Measurements from ENCODE around the gene MTREX.

MTREX gene

DNA sequence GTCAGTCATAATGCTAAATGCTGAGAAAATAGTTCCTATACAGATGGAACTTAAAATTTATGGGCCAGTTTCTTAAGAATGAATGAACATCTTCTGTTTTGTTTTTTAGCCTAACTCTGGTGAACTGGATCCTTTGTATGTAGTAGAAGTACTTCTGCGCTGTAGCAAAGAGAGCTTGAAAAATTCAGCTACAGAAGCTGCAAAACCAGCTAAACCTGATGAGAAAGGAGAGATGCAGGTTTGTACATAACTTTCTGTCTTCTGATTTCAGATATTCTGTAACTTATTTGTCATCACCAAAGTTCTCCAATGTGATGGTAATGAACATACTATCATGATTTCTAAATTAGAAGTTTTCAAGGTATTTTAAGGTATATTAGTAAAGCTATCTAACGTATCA, 80.1 kb downstream of the MTREX start:
- TF ChIP-seq, protein P1, sequence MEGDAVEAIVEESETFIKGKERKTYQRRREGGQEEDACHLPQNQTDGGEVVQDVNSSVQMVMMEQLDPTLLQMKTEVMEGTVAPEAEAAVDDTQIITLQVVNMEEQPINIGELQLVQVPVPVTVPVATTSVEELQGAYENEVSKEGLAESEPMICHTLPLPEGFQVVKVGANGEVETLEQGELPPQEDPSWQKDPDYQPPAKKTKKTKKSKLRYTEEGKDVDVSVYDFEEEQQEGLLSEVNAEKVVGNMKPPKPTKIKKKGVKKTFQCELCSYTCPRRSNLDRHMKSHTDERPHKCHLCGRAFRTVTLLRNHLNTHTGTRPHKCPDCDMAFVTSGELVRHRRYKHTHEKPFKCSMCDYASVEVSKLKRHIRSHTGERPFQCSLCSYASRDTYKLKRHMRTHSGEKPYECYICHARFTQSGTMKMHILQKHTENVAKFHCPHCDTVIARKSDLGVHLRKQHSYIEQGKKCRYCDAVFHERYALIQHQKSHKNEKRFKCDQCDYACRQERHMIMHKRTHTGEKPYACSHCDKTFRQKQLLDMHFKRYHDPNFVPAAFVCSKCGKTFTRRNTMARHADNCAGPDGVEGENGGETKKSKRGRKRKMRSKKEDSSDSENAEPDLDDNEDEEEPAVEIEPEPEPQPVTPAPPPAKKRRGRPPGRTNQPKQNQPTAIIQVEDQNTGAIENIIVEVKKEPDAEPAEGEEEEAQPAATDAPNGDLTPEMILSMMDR (IDR thresholded peaks at IDR 0.05; ENCODE audit: insufficient read depth, low read length, missing control alignments): no peak
- DNase-seq (ENCODE audit: low read depth, low spot score): no peak
- H3K4me3 ChIP-seq (ENCODE audit: low read depth, low read length): no peak overlapping the region
- CTCF ChIA-PET: interaction anchor here (0.7 to 0.8 kb wide), 2 partner anchors 146 to 304 kb away, joined by 3 read pairs; no protein-coding TSS in a partner anchor
- POLR2A ChIA-PET: no interaction called here

DNA sequence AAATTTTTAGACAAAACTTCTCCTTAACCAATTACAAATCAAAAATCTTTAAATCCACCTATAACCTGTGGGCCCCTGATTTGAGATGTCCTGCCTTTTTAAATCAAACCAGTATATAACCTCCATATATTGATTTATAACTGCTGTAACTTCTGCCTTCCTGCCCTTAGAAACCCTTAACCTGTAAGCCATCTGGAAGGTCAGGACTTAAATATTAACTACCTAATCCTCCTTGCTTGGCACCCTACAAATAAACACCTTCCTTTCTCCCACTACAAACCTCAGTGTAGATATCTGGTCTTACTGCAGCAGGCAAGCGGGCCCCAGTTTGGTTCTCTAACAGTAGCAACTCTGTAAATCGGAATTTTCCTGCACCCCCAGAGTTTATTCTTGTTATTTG, 83.9 kb downstream of the MTREX start:
- TF ChIP-seq, protein P1 (IDR thresholded peaks at IDR 0.05; ENCODE audit: insufficient read depth, low read length, missing control alignments): no peak
- DNase-seq (ENCODE audit: low read depth, low spot score): no peak
- CTCF ChIA-PET: interaction anchor here (3.1 kb wide), 1 partner anchor 15 kb away, joined by 16 read pairs; no protein-coding TSS in a partner anchor

DNA sequence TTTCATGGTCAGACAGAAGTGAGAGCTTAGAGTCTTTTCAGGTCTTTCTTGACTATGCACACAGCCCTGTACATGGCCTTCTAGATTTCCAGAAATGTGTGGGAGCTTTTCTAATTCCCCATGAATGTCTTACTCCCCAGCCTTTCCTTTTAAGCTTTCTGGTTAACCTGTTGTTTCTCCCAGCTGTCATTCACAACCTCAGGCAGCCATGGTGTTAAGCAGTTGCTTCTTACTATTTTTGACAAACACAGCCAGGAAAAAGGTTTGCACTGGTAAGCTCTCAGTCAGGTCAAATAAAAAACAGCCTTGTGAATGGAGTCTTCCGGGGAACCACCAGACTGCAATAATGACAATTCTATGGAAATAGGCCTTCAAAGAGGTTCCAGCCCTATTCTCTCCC, 84.9 kb downstream of the MTREX start:
- no peak overlapping the region for H3K4me3 ChIP-seq (ENCODE audit: low read depth, low read length)
- POLR2A ChIA-PET: no interaction called here
- CTCF ChIA-PET: interaction anchor here (0.7 to 3.1 kb wide), 3 partner anchors 12 to 299 kb away, joined by 3 to 16 read pairs (median 4); no protein-coding TSS in a partner anchor
- no peak for DNase-seq (ENCODE audit: low read depth, low spot score)
- TF ChIP-seq, protein P1 (IDR thresholded peaks at IDR 0.05; ENCODE audit: insufficient read depth, low read length, missing control alignments): no peak

More for the DNA sequence above, 83.9 kb downstream of the MTREX start:
- POLR2A ChIA-PET: no interaction called here
- H3K4me3 ChIP-seq (ENCODE audit: low read depth, low read length): no peak overlapping the region

DNA sequence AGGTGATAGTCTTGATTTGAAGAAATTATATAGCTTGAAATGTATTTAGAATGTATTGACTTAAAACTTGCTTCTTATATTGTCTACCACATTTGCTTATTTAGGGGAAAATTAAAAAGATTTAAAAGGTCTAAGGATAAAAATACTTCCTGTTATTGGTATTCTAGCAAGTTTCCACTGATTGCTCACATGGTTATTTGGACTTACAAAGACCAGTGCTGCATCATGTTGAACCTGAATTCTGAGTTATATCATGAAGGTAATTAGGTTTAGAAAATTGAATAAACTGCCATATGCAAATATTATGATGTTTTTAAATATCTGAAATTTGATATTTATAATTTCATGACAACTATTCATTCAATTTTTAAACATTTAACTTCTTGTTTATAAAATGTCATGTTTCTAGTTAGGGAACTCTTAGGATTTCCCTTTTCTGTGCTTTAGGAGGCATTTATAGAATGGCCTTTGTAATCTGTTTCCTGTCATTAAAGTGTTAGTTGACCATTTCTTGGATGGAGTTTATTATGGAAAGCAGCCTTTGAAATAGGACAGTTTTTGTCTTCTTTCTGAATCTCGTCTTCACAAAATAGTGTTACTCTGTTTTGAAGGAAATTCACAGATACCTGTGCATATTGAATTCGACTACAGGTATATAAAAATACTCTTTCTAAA, 85.8 kb downstream of the MTREX start:
- ChIA-PET CTCF (interaction anchor here (1.5 to 3.1 kb wide), 2 partner anchors 11 to 13 kb away, joined by 4 to 16 read pairs; no protein-coding TSS in a partner anchor), POLR2A (no interaction called here)
- no peak overlapping the region for H3K4me3 ChIP-seq (ENCODE audit: low read depth, low read length)
- DNase-seq (ENCODE audit: low read depth, low spot score): no peak
- TF ChIP-seq, protein P1 (IDR thresholded peaks at IDR 0.05; ENCODE audit: insufficient read depth, low read length, missing control alignments): no peak

DNA sequence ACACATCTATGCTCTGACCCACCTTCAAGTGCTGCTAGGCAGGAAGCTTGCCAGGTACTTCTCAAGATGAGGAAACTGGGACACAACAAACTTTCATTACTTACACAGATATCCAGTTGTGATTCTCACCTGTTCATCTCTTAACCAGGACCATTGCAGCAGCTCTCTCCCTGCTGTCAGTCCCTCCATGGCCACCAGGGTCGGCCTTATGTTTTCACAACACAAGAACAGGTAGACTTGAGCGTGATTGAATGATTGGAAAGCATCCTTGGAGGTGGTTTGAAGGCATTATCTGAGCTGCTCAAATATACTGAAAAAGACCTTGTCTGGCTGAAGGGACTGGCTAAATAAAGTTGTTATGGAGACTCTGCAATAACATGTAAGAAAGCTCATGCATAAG, 94.4 kb downstream of the MTREX start:
- CTCF ChIA-PET: interaction anchor here (0.5 to 5.6 kb wide), 4 partner anchors 11 to 290 kb away, joined by 3 to 74 read pairs (median 4); no protein-coding TSS in a partner anchor
- POLR2A ChIA-PET: interaction anchor here (0.9 kb wide), 1 partner anchor 12 kb away, joined by 4 read pairs; no protein-coding TSS in a partner anchor
- TF ChIP-seq, protein P1 (IDR thresholded peaks at IDR 0.05; ENCODE audit: insufficient read depth, low read length, missing control alignments): peak; percentile 1
- H3K4me3 ChIP-seq (ENCODE audit: low read depth, low read length): no peak overlapping the region
- DNase-seq (ENCODE audit: low read depth, low spot score): no peak

DNA sequence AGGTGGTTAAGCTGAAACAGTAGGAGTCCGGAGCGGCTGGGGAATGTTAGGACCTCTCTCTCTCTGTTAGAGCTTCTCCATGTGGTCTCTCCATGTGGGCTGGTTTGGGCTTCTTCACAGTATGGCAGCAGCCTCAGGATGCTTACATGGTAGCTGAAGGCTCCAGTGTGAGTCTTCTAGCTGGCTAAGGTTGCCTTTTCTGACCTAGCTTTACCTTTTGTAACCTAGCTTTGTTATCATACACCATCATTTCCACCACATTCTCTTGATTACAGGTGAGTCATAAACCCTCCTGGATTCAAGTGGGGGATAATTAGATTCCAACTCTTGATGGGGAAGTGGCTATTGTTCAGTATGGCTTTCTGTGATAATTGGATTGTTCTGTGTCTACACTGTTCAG, 98.5 kb downstream of the MTREX start:
- DNase-seq (ENCODE audit: low read depth, low spot score): no peak
- no peak overlapping the region for H3K4me3 ChIP-seq (ENCODE audit: low read depth, low read length)
- POLR2A ChIA-PET: interaction anchor here (0.7 kb wide), 1 partner anchor 1006 kb away, joined by 3 read pairs; no protein-coding TSS in a partner anchor
- TF ChIP-seq, protein P1 (IDR thresholded peaks at IDR 0.05; ENCODE audit: insufficient read depth, low read length, missing control alignments): no peak
- CTCF ChIA-PET: interaction anchor here (0.6 to 5.6 kb wide), 19 partner anchors 8 to 550 kb away, joined by 3 to 74 read pairs (median 3); no protein-coding TSS in a partner anchor

Data from AG04449 (cell line).